DOHH2 (cell line): Measurements from ENCODE around the gene MORN5.

Source experiments
- EZH2phosphoT487 ChIP-seq: fragments of 200-600 bp; sonication (generic); IDR thresholded peaks from 2 replicates; pipeline ENCODE4 v1.6.1; 2017; ENCODE audit warnings: borderline replicate concordance, mild to moderate bottlenecking, antibody characterized with exemption, low read length, moderate library complexity, mixed read lengths
- TF ChIP-seq, protein P1 (sequence below): fragments of 200-600 bp; sonication (generic); IDR thresholded peaks from one replicate; pipeline ENCODE4 v1.5.1; 2014; ENCODE audit warnings: antibody characterized with exemption, mild to moderate bottlenecking, low read depth, low read length; ENCODE audit not compliant: poor library complexity, severe bottlenecking

DNA sequence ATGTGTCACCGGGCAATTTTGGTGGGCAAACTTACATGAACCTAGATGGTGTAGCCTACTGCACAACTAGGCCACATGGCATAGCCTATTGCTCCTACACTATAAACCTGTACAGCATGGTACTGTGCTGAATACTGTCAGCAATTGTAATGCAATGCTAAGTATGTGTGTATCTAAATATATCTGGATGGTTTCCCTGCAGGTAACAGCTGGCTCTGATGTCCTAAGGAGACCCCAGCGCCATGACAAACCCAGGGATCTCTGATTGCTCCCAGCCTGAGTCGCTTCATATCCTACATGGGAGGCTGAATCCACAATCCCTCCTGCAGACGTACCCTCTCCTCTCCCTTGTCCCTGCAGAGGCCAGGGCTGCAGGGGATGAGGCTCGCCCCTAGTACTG, 40.0 kb upstream of the MORN5 start:
- TF ChIP-seq, protein P1, sequence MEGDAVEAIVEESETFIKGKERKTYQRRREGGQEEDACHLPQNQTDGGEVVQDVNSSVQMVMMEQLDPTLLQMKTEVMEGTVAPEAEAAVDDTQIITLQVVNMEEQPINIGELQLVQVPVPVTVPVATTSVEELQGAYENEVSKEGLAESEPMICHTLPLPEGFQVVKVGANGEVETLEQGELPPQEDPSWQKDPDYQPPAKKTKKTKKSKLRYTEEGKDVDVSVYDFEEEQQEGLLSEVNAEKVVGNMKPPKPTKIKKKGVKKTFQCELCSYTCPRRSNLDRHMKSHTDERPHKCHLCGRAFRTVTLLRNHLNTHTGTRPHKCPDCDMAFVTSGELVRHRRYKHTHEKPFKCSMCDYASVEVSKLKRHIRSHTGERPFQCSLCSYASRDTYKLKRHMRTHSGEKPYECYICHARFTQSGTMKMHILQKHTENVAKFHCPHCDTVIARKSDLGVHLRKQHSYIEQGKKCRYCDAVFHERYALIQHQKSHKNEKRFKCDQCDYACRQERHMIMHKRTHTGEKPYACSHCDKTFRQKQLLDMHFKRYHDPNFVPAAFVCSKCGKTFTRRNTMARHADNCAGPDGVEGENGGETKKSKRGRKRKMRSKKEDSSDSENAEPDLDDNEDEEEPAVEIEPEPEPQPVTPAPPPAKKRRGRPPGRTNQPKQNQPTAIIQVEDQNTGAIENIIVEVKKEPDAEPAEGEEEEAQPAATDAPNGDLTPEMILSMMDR = no peak
- TF ChIP-seq EZH2phosphoT487 = no peak
